DOHH2 (cell line): Measurements from ENCODE around the gene MUC20.

Experiments
- H3F3A ChIP-seq: fragments of 200-600 bp; sonication (generic), shearing (Covaris generic); 2 replicates; pipeline ENCODE4 v1.6.0; 2016; ENCODE audit warnings: antibody characterized with exemption, mild to moderate bottlenecking; ENCODE audit not compliant: control insufficient read depth, insufficient read depth
- H3K27ac ChIP-seq: fragments of 200-600 bp; sonication (generic); 2 replicates; pipeline ENCODE4 v1.5.1; 2014; ENCODE audit warnings: low read depth, mild to moderate bottlenecking, low read length, moderate library complexity
- H3K27me3 ChIP-seq: fragments of 200-600 bp; sonication (generic); 2 replicates; pipeline ENCODE4 v1.6.1; 2014; ENCODE audit warnings: mild to moderate bottlenecking, low read length, mixed read lengths; ENCODE audit not compliant: control insufficient read depth
- H3K36me3 ChIP-seq: fragments of 200-600 bp; sonication (generic); 2 replicates; pipeline ENCODE4 v1.6.1; 2014; ENCODE audit warnings: mild to moderate bottlenecking, low read length, moderate library complexity, mixed read lengths; ENCODE audit not compliant: control insufficient read depth
- H3K4me1 ChIP-seq: fragments of 200-600 bp; sonication (generic); 2 replicates; pipeline ENCODE4 v1.6.1; 2014; ENCODE audit warnings: mild to moderate bottlenecking, low read length, mixed read lengths; ENCODE audit not compliant: control insufficient read depth
- H3K4me2 ChIP-seq: fragments of 200-600 bp; sonication (generic); 2 replicates; pipeline ENCODE4 v1.6.0; 2014; ENCODE audit warnings: mild to moderate bottlenecking, low read length, moderate library complexity
- H3K4me3 ChIP-seq: fragments of 200-600 bp; sonication (generic); 2 replicates; pipeline ENCODE4 v1.5.1; 2014; ENCODE audit warnings: mild to moderate bottlenecking, low read length, mixed read lengths
- H3K79me2 ChIP-seq: fragments of 200-600 bp; sonication (generic); 2 replicates; pipeline ENCODE4 v1.6.1; 2014; ENCODE audit warnings: mild to moderate bottlenecking, low read length, mixed read lengths; ENCODE audit not compliant: control insufficient read depth
- H3K9me2 ChIP-seq: fragments of 200-600 bp; sonication (generic); replicated peaks from 2 replicates; pipeline ENCODE4 v1.6.1; 2014; ENCODE audit warnings: mild to moderate bottlenecking, low read length, mixed read lengths; ENCODE audit not compliant: control insufficient read depth
- H3K9me3 ChIP-seq: fragments of 200-600 bp; sonication (generic); 2 replicates; pipeline ENCODE4 v1.6.1; 2014; ENCODE audit warnings: antibody characterized with exemption, low read length, mixed read lengths; ENCODE audit not compliant: control insufficient read depth, insufficient read depth
- H4K20me1 ChIP-seq: fragments of 200-600 bp; sonication (generic); 2 replicates; pipeline ENCODE4 v1.6.0; 2014; ENCODE audit warnings: low read depth, mild to moderate bottlenecking, antibody characterized with exemption, low read length, moderate library complexity; ENCODE audit not compliant: control insufficient read depth, insufficient read depth
- EZH2phosphoT487 ChIP-seq: fragments of 200-600 bp; sonication (generic); IDR thresholded peaks from 2 replicates; pipeline ENCODE4 v1.6.1; 2017; ENCODE audit warnings: borderline replicate concordance, mild to moderate bottlenecking, antibody characterized with exemption, low read length, moderate library complexity, mixed read lengths
- TF ChIP-seq, protein P1 (sequence below): fragments of 200-600 bp; sonication (generic); IDR thresholded peaks from one replicate; pipeline ENCODE4 v1.5.1; 2014; ENCODE audit warnings: antibody characterized with exemption, mild to moderate bottlenecking, low read depth, low read length; ENCODE audit not compliant: poor library complexity, severe bottlenecking

The MUC20 gene

DNA sequence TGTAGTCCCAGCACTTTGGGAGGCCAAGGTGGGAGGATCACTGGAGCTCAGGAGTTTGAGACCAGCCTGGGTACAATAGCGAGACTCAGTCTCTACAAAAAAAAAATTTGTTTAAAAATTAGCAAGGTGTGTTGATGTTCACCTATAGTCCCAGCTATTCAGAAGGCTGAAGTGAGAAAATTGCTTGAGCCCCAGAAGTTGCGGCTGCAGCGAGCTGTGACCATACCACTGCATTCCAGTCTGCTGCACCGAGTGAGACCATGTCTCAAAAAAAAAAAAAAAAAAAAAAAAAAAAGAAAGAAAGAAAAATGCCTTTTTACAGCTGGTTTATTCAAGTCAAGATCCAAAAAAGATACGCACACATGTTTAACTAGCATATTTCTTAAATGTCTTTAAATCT, 17.0 kb upstream of the MUC20 start:
- TF ChIP-seq, protein P1, sequence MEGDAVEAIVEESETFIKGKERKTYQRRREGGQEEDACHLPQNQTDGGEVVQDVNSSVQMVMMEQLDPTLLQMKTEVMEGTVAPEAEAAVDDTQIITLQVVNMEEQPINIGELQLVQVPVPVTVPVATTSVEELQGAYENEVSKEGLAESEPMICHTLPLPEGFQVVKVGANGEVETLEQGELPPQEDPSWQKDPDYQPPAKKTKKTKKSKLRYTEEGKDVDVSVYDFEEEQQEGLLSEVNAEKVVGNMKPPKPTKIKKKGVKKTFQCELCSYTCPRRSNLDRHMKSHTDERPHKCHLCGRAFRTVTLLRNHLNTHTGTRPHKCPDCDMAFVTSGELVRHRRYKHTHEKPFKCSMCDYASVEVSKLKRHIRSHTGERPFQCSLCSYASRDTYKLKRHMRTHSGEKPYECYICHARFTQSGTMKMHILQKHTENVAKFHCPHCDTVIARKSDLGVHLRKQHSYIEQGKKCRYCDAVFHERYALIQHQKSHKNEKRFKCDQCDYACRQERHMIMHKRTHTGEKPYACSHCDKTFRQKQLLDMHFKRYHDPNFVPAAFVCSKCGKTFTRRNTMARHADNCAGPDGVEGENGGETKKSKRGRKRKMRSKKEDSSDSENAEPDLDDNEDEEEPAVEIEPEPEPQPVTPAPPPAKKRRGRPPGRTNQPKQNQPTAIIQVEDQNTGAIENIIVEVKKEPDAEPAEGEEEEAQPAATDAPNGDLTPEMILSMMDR = no peak
- no peak for TF ChIP-seq EZH2phosphoT487
- Histone ChIP-seq H3K4me3 (no peak overlapping the region), H3K27me3 (no peaks in the 10 kb centered on the region; the same call in 1 of the 2 replicates), H3K4me1 (no peaks in the 10 kb centered on the region), H3K27ac (no peak overlapping the region), H3K36me3 (no peaks in the 10 kb centered on the region), H4K20me1 (no peaks in the 10 kb centered on the region), H3K9me2 (no peaks in the 10 kb centered on the region), H3K4me2 (no peak overlapping the region), H3K9me3 (no peaks in the 10 kb centered on the region), H3K79me2 (no peaks in the 10 kb centered on the region), H3F3A (no peaks in the 10 kb centered on the region)

DNA sequence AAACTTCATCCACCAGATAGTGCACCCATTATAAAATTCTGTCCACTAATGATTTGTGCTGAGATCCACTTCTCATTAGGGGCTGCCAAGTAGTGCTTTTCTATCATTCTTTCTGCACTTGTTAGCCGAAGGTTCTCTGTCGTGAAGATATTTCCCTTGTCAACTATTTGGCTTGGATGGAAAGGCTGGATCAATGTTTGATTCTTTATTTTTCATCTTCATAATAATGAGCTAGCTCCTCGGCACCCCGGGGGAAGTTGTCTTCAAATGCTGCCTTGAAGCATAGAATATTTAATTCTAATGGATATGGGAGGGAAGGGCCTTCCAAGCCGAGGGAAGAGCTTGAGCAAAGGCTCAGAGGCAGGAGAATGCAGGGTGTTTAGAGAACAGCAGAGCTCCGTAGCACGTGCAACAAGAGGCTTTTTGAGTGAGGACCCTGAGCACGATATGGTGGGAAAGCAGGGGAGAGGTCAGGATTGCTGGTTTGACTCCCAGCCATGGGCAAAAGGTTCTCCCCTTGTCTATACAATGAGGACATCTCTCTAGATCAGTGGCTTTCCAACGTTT, 16.3 kb upstream of the MUC20 start:
- H3K9me3 ChIP-seq = no peaks in the 10 kb centered on the region
- H3K27me3 ChIP-seq = no peaks in the 10 kb centered on the region; the same call in 1 of the 2 replicates
- no peak overlapping the region for H3K27ac ChIP-seq
- H3F3A ChIP-seq = no peaks in the 10 kb centered on the region
- no peak overlapping the region for H3K4me3 ChIP-seq
- no peaks in the 10 kb centered on the region for H4K20me1 ChIP-seq
- no peak overlapping the region for H3K4me2 ChIP-seq
- TF ChIP-seq, protein P1 = no peak
- TF ChIP-seq EZH2phosphoT487 = no peak
- no peaks in the 10 kb centered on the region for H3K36me3 ChIP-seq
- H3K79me2 ChIP-seq = no peaks in the 10 kb centered on the region
- H3K4me1 ChIP-seq = no peaks in the 10 kb centered on the region
- H3K9me2 ChIP-seq = no peaks in the 10 kb centered on the region

DNA sequence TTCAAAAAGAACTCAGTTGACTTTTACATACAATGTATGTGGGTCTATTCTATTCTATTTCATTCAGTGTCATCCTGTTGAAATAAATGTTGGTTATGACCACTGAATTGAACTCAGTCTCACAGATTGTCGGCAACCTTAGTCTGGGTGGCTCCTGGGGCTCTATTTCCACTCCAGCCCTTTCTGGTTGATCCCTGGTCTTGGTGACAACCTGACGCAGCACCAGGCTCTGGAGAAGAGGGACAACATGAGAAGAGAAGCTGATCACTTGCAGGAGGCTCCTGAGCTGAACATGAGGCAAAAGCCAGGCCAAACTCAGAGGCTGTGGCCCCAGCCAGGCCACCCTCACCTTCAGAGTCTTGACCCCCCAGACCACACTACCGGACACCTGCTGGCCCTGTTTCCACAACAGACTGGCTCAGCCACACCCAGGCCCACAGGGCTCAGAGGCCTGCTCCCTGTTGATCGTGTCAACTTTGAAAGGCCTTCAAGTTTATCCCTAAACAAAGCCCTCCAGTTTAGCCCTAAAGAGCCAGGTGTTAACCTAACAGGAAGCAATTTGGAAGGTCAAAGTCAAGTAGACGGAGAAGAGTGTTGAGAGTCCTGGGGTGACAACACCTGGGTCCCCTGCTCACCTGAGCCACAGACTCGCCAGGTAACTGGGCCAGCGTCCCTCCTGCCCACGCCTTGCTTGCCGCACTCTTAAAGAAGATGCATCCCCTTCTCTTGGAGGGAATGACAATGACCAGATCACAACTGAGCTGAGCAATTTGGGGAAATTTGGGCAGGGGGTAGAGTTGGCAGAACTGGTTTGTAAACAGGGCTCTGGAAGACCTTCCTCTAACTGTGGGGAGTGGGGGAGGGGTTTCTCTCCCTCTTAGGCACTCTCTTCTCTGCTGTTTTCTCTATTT, 15.4 kb upstream of the MUC20 start:
- no peaks in the 10 kb centered on the region for H3K36me3 ChIP-seq
- TF ChIP-seq, protein P1 = no peak
- TF ChIP-seq EZH2phosphoT487 = no peak
- H3K9me3 ChIP-seq = no peaks in the 10 kb centered on the region
- no peak overlapping the region for H3K4me3 ChIP-seq
- H3K9me2 ChIP-seq = no peaks in the 10 kb centered on the region
- H4K20me1 ChIP-seq = no peaks in the 10 kb centered on the region
- H3K4me2 ChIP-seq = no peak overlapping the region
- no peaks in the 10 kb centered on the region for H3K79me2 ChIP-seq
- H3K27ac ChIP-seq = no peak overlapping the region
- H3K27me3 ChIP-seq = no peaks in the 10 kb centered on the region; the same call in 1 of the 2 replicates
- H3K4me1 ChIP-seq = no peaks in the 10 kb centered on the region
- no peaks in the 10 kb centered on the region for H3F3A ChIP-seq
